Fibroblast of pulmonary artery (primary cell): Measurements from ENCODE around the gene BBX.
"Not testable (repeated sequence)": the region's sequence is repeated elsewhere in the genome, so short reads cannot be mapped to it uniquely, and the experiment has no call there.

Experiments
- DNase-seq: peaks from one replicate; pipeline ENCODE4 v3.0.0-alpha.2; 2010; ENCODE audit warnings: low read depth
- H3K4me3 ChIP-seq: replicated peaks from 2 replicates; pipeline ENCODE4 v1.5.1; 2011; ENCODE audit warnings: low read depth, mild to moderate bottlenecking, control low read depth, low read length, moderate library complexity
- CTCF ChIP-seq: IDR thresholded peaks from 2 replicates; pipeline ENCODE4 v1.5.1; 2011; ENCODE audit warnings: mild to moderate bottlenecking, control low read depth, low read length, inconsistent platforms; ENCODE audit errors: missing control alignments

The BBX gene

DNA sequence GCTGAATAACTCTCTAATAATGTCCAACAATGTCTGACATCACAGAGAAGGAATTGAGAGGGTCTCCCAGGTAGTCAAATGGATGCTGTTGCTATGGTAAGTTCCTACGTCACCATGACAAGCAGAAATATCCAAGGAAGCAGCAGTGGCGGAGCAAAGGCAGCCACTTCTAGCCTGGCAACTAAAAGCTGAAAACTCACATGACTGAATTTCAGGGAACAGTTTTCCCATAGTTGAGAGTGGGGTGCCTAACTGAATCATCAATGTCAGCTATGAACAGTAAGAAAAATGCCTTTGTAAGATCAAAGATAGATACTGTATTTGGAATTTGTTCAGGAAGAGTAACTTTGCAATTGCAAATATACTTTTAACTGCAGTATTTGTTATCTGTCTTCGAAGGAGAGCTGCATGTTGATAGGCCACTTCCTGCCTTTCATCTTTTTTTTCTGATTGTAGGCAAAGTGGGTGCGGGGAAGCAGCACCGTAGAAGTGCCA is 161.7 kb downstream of the BBX start:
- peak; percentile 21 for DNase-seq
- no peak for TF ChIP-seq CTCF
- no peak overlapping the region for H3K4me3 ChIP-seq

GRCh38 chr3:107685383-107685782 is 162.6 kb downstream of the BBX start:
- DNase-seq: no peak
- H3K4me3 ChIP-seq: no peak overlapping the region
- TF ChIP-seq CTCF: no peak

- DNase-seq: no peak
- no peak overlapping the region for H3K4me3 ChIP-seq
- no peak for TF ChIP-seq CTCF
Measured at GRCh38 chr3:107687056-107687581, 164.4 kb downstream of the BBX start.

GRCh38 chr3:107689355-107689754 is 166.6 kb downstream of the BBX start:
- H3K4me3 ChIP-seq: no peak overlapping the region
- DNase-seq: no peak
- no peak for TF ChIP-seq CTCF

GRCh38 chr3:107690522-107691138 is 167.9 kb downstream of the BBX start:
- peak; percentile 55 for TF ChIP-seq CTCF
- H3K4me3 ChIP-seq: no peak overlapping the region
- peak; percentile 79 for DNase-seq

DNA sequence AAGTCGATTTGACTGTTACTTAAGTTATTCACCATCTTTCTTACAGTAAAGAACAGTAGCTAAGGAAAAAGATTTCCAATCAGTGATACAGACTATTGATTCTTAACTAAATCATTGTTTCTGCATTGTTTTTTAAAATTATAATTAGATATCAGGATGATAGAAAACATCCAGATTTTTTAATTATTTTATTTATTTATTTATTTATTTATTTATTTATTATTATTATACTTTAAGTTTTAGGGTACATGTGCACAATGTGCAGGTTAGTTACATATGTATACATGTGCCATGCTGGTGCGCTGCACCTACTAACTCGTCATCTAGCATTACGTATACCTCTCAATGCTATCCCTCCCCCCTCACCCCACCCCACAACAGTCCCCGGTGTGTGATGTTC is 169.2 kb downstream of the BBX start:
- not testable (repeated sequence) for DNase-seq, H3K4me3 ChIP-seq

DNA sequence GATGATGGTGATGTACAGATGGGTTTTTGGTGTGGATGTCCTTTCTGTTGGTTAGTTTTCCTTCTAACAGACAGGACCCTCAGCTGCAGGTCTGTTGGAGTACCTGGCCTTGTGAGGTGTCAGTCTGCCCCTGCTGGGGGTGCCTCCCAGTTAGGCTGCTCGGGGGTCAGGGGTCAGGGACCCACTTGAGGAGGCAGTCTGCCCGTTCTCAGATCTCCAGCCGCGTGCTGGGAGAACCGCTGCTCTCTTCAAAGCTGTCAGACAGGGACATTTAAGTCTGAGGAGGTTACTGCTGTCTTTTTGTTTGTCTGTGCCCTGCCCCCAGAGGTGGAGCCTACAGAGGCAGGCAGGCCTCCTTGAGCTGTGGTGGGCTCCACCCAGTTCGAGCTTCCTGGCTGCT is 174.6 kb downstream of the BBX start:
- H3K4me3 ChIP-seq, DNase-seq: not testable (repeated sequence)

- DNase-seq: not testable (repeated sequence)
- H3K4me3 ChIP-seq: peak overlapping the region; percentile 33
Measured at GRCh38 chr3:107697855-107698254, 175.1 kb downstream of the BBX start.

- no peak for DNase-seq
- no peak overlapping the region for H3K4me3 ChIP-seq
- no peak for TF ChIP-seq CTCF
Measured at GRCh38 chr3:107699682-107700081, 176.9 kb downstream of the BBX start.
